GM18508 (cell line): Measurements from ENCODE around the gene ERC1.
"Not testable (repeated sequence)": the region's sequence is repeated elsewhere in the genome, so short reads cannot be mapped to it uniquely, and the experiment has no call there.

Source experiments
- ATAC-seq: cut with Tn5 transposase; IDR thresholded peaks from one replicate; pipeline ENCODE4 v1.9.1; 2021; ENCODE audit warnings: moderate number of reproducible peaks; ENCODE audit not compliant: insufficient read depth, unreplicated experiment

Gene ERC1

GRCh38 chr12:1115484-1116231 lies 124.6 kb downstream of the ERC1 start:
- no peak for ATAC-seq

- no peak for ATAC-seq
Measured at GRCh38 chr12:1117371-1117770, 126.3 kb downstream of the ERC1 start.

GRCh38 chr12:1117970-1118563 lies 127.0 kb downstream of the ERC1 start:
- no peak for ATAC-seq

- no peak for ATAC-seq
Measured at GRCh38 chr12:1122786-1123185, 131.8 kb downstream of the ERC1 start.

DNA sequence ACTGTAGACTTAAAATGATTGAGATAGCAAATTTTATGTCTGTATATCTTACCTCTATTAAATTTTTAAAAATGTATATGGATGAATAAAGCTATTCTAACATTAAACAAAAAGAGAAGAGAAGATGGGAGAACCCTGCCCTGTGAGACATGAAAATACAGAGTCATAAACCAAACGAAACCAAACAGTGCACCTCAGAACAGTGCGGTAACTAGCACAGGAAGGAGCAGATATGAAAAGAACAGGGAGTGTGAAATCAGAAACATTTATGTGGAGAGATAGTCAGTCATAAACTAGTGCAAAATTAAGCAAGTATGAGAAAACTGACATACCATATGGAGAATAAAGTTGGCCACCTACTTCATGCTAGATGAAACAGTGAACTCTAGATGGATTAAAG lies 135.1 kb downstream of the ERC1 start:
- ATAC-seq, result no peak

DNA sequence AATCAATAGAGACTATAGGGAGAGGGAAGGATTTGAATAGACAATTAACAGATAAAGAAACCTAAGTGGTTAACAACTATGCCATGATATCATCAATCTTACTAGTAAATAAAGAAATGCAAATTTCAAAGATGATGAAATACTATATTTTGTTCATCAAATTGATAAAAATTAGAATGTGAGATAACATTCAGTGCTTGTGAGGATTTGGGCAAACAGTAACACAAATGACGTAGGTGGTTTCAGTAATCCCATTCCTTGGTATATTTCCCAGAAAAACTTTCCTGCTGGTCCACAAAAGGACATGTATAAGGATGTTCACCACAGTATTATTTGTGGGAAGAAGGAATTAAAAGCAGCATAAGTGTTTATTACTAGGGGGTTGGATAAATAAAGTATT lies 136.0 kb downstream of the ERC1 start:
- ATAC-seq, result no peak

DNA sequence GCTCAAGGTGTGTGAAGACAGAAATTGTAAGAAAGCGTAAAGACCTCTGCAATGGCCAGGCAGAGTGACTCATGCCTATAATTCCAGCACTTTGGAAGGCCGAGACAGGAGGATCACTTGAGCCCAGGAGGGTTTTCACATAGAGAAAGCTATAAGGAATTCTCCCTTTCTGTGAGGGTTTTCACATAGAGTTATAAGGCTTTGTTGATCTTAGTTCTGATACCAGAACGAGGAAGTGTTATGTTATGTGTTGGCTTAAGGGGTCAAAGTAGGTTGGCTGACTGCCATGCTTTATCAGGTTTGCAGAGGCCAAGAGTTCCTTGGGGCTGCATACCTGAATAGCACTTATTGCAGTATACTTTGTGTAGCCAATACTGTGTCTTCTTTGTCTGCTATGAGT lies 139.1 kb downstream of the ERC1 start:
- no peak for ATAC-seq

GRCh38 chr12:1130571-1130970 lies 139.5 kb downstream of the ERC1 start:
- no peak for ATAC-seq

DNA sequence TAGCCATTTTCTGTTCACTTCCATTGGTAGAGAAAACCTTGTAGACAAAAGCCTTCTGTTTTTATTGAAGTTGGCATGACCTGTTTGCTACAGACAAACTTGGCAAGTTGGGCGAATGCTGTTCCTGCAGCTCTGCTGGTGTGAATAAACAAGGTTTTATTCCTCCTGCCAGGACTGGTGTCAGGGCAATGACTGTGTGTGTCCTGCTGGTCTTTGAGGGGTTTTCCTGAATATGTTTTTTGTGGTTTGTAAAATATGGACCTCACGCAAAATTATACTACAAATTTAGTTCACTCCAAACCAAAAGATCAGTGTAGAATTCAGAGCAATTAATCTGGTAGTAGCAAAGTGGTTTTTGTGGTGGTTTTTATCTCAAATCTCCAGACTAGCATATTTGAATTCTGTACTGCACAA lies 140.8 kb downstream of the ERC1 start:
- no peak for ATAC-seq

- ATAC-seq, result no peak
Measured at GRCh38 chr12:1132311-1132710, 141.3 kb downstream of the ERC1 start.

- no peak for ATAC-seq
Measured at GRCh38 chr12:1138691-1139090, 147.7 kb downstream of the ERC1 start.

DNA sequence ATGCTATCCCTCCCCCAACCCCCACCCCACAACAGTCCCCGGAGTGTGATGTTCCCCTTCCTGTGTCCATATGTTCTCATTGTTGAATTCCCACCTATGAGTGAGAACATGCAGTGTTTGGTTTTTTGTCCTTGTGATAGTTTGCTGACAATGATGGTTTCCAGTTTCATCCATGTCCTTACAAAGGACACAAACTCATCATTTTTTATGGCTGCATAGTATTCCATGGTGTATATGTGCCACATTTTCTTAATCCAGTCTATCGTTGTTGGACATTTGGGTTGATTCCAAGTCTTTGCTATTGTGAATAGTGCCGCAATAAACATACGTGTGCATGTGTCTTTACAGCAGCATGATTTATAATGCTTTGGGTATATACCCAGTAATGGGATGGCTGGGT lies 155.7 kb downstream of the ERC1 start:
- ATAC-seq, result not testable (repeated sequence)

- ATAC-seq, result no peak
Measured at GRCh38 chr12:1147821-1148220, 156.8 kb downstream of the ERC1 start.

GRCh38 chr12:1157046-1157445 lies 166.0 kb downstream of the ERC1 start:
- ATAC-seq, result no peak

DNA sequence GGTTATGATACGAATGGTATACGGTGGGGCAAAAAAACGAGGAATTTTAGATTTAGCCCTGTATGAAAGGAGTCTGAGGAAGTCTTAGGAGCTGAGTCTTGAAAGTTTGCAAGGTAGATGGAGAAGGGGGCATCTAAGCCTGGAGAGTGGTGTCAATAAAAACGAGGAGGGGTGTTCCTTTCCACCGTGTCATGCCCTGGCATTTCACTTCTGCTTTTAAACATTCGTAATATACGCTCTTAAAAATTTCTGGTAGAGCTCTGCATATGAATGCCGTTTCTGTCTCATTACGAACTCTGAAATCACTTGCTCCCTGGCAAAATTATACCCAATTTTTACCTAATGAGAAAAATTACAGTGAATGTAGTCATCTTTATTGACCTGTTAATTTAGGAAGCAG lies 170.2 kb downstream of the ERC1 start:
- no peak for ATAC-seq

DNA sequence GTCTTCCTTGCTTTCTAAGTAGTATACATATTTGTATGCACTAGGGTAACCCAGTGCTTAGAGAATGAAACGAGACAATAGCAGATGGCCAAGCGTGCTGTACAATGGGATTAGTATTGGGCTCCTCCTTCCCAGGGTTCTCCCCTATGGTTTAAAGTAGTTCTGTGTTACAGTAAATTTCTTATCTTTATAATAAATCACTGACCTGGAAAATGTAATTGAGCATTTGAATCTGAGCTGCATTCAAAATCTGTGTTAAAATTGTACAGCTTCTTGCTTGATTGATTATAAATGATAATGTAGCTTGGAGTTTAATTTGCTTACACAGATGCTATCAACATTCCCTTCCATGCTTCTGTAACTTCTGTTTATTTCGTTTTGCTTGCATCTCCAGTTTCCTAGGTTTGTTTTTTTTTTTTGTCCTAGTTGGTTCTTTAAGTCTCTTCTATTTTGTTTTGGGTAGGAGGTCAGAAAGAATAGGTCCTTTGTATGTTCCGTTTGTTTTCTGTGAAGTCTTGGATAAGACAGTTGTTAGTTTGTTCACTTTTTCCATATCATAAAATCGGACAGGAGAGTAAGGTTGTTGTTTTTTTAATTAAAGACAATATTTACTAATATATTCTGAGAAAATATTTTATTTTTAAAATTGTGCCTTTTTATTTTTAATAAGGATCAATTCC lies 171.2 kb downstream of the ERC1 start:
- ATAC-seq, result no peak

GRCh38 chr12:1167784-1168183 lies 176.8 kb downstream of the ERC1 start:
- no peak for ATAC-seq

DNA sequence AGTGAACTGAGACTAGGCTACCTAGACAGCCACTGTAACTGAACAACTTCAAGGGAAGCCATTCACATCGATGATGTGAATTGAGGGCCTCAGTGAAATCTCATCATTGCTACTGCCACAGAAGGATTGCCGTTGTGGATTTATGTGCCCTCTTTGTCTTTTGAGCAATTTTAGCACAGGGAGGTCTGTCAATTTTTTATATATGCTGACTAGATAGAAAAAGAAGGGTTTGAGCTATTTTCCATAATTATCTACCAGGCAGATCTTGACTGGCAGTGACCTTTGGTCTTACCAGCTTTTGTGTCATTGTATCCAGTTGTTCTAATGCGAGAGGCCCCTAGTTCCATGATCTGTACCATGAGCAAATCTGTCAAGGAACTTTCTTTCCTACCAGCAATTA lies 179.4 kb downstream of the ERC1 start:
- ATAC-seq, result no peak

DNA sequence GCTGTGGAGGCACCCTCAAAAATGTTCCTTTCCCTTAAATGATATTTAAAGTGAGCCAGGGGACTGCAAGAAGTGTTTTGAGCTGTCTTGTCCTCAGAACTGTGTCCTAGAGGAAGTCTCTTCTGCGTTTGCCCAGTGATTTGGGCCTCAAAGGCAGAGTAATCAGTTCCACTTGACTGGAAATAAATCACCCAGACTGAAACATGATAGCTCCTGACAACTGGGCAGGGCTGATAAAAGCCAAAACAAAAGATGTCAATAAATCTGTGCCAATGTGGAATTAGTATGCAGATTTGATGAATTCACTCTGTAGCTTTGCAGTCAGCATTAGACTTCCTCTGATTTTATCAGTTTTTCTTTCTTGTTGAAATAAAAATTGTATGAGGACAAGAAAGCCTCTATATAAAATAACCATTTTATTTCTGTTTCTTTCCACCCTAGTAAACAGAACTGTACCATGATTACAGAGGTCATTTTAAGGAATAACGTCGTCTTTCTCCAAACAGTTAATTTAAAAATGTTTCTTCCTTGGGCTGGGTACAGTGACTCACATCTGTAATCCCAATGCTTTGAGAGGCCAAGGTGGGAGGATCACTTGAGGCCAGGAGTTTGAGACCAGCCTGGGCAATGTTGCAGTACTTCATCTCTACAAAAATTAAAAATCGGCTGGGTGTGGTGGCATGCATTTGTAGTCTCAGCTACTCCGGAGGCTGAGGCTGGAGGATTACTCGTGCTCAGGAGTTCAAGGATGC lies 180.8 kb downstream of the ERC1 start:
- ATAC-seq, result no peak

- ATAC-seq, result no peak
Measured at GRCh38 chr12:1173781-1174617, 183.0 kb downstream of the ERC1 start.
